ENCODE results near the gene FAM124A.

Gene FAM124A

DNA sequence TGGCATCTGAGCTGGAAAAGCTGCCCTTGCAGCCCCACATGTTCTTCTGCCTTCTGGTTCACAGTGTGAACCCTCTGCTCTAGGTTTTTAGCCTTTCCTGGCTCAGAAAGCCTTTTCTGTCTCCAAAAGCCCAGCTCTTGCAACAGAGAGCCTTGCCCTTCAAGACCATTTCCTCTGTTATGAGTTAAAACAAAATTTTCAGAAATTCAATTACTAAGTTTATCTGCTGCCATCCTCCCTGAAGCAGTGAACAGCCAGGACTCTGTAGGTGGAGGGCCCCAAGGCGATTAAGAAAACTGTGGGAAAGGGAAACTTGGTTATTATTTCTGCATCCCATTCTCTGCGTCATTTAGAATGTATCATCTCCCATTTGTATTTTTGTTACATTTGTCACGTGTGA is 18.8 kb downstream of the FAM124A start:
- Histone ChIP-seq H3K4me2 (ENCODE audit: low read length) (no peak overlapping the region), H3K4me3 (ENCODE audit: low read depth, low read length) (no peak overlapping the region), H3K4me1 (no peaks in the 10 kb centered on the region), H3K27ac (no peak overlapping the region), H3K9ac (no peak overlapping the region), H3K27me3 (ENCODE audit: control insufficient read depth, insufficient read depth, low read length) (no peaks in the 10 kb centered on the region), H3K79me2 (no peaks in the 10 kb centered on the region), H3K9me3 (ENCODE audit: control insufficient read depth, low read length) (no peaks in the 10 kb centered on the region), H2AFZ (no peak overlapping the region), H3K36me3 (ENCODE audit: control insufficient read depth, insufficient read depth, low read length) (no peaks in the 10 kb centered on the region)
- no peak for TF ChIP-seq CTCF (IDR thresholded peaks at IDR 0.05)

GRCh38 chr13:51241720-51242119 is 19.5 kb downstream of the FAM124A start:
- TF ChIP-seq CTCF (IDR thresholded peaks at IDR 0.05): no peak
- H3K27ac ChIP-seq: no peak overlapping the region
- no peak overlapping the region for H2AFZ ChIP-seq
- H3K36me3 ChIP-seq (ENCODE audit: control insufficient read depth, insufficient read depth, low read length): no peaks in the 10 kb centered on the region
- no peak overlapping the region for H3K9ac ChIP-seq
- no peaks in the 10 kb centered on the region for H3K9me3 ChIP-seq (ENCODE audit: control insufficient read depth, low read length)
- no peaks in the 10 kb centered on the region for H3K79me2 ChIP-seq
- no peaks in the 10 kb centered on the region for H3K27me3 ChIP-seq (ENCODE audit: control insufficient read depth, insufficient read depth, low read length)
- H3K4me2 ChIP-seq (ENCODE audit: low read length): no peak overlapping the region
- H3K4me1 ChIP-seq: peaks cover 4% of the 10 kb centered on the region
- H3K4me3 ChIP-seq (ENCODE audit: low read depth, low read length): no peak overlapping the region

DNA sequence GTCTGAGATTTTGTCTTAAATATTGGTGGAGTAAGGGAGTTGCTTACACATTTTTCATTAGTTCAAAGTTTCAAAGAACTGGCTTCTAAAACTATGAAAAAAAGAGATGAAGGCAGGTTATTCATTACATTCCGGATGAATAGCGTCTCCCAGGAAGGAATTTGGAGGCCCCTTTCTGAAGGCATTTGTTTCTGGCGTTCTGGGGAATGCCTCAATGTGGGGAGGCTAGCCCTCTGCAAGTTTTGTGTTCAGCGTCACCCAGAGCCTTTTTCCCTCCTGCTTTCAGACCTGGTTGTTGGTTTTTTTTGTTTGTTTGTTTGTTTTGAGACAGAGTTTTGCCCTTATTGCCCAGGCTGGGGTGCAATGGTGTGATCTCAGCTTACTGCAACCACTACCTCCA is 21.0 kb downstream of the FAM124A start:
- Histone ChIP-seq H3K27ac (no peak overlapping the region), H3K79me2 (no peaks in the 10 kb centered on the region), H3K36me3 (ENCODE audit: control insufficient read depth, insufficient read depth, low read length) (no peaks in the 10 kb centered on the region), H3K9me3 (ENCODE audit: control insufficient read depth, low read length) (no peaks in the 10 kb centered on the region), H2AFZ (no peak overlapping the region), H3K4me2 (ENCODE audit: low read length) (no peak overlapping the region), H3K27me3 (ENCODE audit: control insufficient read depth, insufficient read depth, low read length) (no peaks in the 10 kb centered on the region), H3K4me3 (ENCODE audit: low read depth, low read length) (no peak overlapping the region), H3K9ac (no peak overlapping the region), H3K4me1 (peaks cover 10% of the 10 kb centered on the region)
- TF ChIP-seq CTCF (IDR thresholded peaks at IDR 0.05): no peak

- H3K27me3 ChIP-seq (ENCODE audit: control insufficient read depth, insufficient read depth, low read length): no peaks in the 10 kb centered on the region
- no peak overlapping the region for H3K4me3 ChIP-seq (ENCODE audit: low read depth, low read length)
- H3K36me3 ChIP-seq (ENCODE audit: control insufficient read depth, insufficient read depth, low read length): no peaks in the 10 kb centered on the region
- no peak overlapping the region for H3K27ac ChIP-seq
- H3K9me3 ChIP-seq (ENCODE audit: control insufficient read depth, low read length): no peaks in the 10 kb centered on the region
- peaks cover 10% of the 10 kb centered on the region for H3K4me1 ChIP-seq
- H3K4me2 ChIP-seq (ENCODE audit: low read length): no peak overlapping the region
- no peaks in the 10 kb centered on the region for H3K79me2 ChIP-seq
- H2AFZ ChIP-seq: no peak overlapping the region
- no peak for TF ChIP-seq CTCF (IDR thresholded peaks at IDR 0.05)
- H3K9ac ChIP-seq: no peak overlapping the region
Observed at GRCh38 chr13:51243832-51244231, 21.6 kb downstream of the FAM124A start.

- Histone ChIP-seq H3K79me2 (no peaks in the 10 kb centered on the region), H3K36me3 (ENCODE audit: control insufficient read depth, insufficient read depth, low read length) (no peaks in the 10 kb centered on the region), H3K27ac (no peak overlapping the region), H3K9ac (no peak overlapping the region), H2AFZ (no peak overlapping the region), H3K4me1 (peaks cover 10% of the 10 kb centered on the region), H3K4me2 (ENCODE audit: low read length) (no peak overlapping the region), H3K4me3 (ENCODE audit: low read depth, low read length) (no peak overlapping the region), H3K9me3 (ENCODE audit: control insufficient read depth, low read length) (no peaks in the 10 kb centered on the region), H3K27me3 (ENCODE audit: control insufficient read depth, insufficient read depth, low read length) (no peaks in the 10 kb centered on the region)
- TF ChIP-seq CTCF (IDR thresholded peaks at IDR 0.05): no peak
Observed at GRCh38 chr13:51244637-51245405, 22.6 kb downstream of the FAM124A start.
